GM19193 (cell line): ENCODE results near the gene CERS2.

Source experiments
- POLR2A ChIP-seq: IDR thresholded peaks from 4 replicates; pipeline ENCODE4 v1.6.1; 2011; ENCODE audit not compliant: insufficient read depth, insufficient read length; ENCODE audit errors: extremely low read depth

The CERS2 gene, protein sequence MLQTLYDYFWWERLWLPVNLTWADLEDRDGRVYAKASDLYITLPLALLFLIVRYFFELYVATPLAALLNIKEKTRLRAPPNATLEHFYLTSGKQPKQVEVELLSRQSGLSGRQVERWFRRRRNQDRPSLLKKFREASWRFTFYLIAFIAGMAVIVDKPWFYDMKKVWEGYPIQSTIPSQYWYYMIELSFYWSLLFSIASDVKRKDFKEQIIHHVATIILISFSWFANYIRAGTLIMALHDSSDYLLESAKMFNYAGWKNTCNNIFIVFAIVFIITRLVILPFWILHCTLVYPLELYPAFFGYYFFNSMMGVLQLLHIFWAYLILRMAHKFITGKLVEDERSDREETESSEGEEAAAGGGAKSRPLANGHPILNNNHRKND

DNA sequence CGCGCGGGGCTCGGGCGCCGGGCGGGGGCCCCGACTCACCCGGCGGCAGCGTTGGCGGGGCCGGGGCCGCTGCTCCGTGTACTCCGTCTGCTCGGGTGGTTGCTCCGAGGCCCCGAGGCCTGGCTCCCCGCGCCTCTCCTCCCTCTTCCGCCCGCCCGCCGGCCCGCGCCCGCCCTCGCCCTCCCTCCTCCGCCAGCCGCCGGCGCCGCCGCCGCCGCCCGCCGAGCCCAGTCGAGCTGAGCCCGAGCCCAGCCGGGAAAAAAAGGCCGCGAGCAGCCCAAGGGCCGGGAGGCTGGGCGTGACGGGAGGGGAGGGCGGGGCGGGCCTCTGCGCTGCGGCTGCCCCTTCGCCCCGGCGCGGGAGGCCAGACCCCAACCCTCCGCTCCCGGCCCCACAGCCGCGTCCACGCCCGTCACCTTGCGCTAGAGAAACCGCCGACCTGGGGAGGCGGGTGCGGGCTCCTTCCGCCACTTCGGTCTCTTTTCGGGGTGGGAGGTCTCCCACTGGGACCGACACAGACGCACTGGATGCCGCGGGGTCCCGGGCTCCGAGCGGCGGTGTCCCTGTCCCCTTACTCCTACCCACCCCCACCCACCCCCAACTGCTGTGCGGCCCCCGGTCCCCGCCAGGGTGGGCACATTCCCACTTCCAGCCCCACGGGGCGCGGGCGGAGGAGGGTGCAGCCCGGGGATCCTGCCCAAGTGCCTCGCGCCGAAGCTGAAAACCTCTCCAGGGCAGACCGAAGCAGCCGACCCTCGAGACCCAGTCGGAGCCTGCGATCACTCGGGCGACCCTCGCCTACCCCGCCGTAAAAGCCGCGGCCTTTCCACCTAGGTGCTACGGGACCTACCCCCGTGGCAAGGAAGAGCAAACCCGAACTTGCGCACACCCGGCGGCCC, at the start of gene CERS2:
CERS2 (minus strand) TSS at position 256 of the 899 bp plus-strand sequence. CDS start 5,745 bp downstream, outside the sequence.
- TF ChIP-seq POLR2A, result no peak

DNA sequence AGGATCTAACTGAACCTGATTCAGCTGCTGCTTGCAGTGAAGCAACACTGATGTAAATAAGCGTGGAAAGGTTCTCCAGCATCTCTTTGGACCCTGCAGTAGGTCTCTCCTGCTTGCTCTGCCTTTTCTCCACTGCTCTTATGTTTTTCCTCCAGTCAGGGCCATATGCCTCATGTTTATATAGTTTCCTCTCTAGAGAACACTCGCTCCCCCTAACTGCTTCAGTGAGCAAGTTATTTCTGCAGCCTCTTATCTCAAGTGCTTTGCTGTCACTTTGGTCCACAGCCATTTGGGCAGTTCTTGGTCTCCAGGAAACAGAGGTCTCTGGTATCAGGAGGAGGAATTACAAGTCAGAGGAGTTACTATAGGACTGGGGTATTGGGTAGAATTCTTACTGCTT, 38.9 kb upstream of the CERS2 start:
- TF ChIP-seq POLR2A, result no peak

DNA sequence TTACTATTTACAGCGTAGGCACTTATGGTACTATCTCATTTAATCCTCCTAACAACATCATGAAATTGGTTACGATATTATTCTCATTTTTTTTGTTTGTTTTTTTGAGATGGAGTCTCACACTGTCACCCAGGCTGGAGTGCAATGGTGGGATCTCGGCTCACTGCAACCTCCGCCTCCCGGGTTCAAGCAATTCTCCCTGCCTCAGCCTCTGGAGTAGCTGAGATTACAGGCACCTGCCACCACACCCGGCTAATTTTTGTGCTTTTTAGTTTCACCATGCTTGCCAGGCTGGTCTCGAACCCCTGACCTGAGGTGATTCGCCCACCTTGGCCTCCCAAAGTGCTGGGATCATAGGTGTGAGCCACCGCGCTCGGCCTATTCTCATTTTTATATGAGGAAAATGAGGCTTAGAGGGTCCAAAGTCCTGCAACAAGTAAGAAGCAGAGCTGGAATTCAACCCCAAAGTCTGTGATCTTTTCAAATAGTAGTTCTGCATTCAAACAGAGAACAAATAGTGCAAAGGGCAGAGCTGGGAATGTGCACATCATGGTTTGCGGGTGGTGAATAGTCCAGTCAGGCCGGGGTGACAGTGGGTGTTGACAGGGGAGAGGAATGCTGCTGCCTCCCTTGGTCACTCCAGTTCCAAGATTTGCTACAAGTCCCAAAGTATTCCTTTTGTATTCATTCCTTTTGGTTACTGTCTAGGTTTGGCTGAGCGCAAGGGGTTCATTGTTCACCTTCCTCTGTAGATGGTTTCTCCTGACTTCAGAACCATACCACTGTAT, 38.2 kb upstream of the CERS2 start:
- TF ChIP-seq POLR2A, result no peak

DNA sequence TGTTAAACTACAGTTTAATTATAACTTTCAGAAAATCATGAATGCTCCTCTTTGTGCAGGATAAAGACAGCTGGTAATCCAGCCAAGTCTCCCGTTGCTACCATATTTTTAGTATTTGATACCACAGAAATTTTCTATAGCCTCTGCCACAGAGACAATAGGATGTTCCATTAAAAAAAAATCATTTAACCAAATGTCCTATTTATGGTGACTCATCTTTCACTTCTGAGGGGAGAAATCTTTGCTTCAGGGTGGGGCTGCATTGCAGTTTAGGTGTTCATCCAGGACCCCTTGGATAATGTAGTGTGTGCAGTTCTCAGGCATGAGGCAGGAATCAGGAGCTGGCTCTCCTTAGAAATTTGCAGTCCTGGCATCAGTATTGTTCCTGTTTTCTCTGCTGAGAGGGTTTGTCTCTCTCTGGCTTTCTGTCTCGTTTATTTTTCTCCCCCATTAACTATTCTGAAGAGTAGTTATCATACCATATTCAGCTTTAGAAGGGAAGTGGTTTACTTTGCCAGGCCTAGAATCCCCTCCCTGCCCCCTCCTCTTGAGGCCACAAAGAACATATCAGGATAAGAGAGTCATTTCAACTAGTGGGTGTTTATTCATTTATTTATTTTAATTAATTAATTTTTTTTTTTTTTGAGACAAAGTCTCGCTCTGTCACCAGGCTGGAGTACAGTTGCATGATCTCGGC, 36.7 kb upstream of the CERS2 start:
- no peak for TF ChIP-seq POLR2A

DNA sequence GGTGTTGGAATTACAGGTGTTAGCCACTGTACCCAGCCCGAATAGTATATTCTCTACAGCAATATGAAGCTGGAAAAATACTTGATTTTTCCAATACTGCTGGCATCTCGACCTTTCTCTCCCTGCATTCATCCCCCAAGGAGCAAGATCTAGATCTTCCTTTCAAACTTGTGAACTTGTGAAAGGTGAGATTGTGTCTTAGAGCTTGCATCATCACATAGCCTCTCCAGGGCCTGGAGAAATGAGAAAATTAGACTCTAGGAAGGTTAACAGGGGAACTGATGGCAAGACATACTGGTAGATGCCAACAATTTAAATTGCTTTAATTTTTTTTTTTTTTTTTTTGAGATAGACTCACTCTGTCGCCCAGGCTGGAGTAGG, 35.7 kb upstream of the CERS2 start:
- no peak for TF ChIP-seq POLR2A

DNA sequence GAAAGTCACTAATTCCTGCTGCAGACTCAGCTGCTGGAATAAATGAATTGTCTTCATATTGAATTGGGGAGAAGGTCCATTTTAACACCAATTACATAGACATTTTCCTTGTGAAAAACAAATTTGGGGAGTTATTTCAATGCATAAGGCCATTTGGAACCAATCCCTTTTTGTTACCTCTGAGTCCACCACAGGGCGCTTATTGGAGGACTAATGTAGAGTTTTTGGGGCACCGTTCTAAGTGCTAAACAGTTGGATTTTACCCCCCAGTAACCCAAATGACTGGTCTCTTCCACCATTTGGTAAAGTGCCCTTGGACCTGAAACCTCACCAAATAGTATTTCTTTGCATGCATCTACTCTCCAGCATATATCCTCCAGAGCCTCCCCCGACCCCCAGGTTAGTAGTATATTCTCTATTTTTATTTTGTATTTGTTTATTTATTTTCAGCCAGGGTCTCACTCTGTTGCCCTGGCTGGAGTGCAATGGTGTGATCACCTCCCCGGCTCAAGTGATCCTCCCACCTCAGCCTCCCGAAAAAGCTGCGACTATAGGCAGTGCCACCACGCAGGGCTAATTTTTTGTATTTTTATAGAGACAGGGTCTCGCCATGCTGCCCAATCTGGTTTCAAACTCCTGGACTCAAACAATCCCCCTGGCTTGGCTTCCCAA, 35.2 kb upstream of the CERS2 start:
- no peak for TF ChIP-seq POLR2A

DNA sequence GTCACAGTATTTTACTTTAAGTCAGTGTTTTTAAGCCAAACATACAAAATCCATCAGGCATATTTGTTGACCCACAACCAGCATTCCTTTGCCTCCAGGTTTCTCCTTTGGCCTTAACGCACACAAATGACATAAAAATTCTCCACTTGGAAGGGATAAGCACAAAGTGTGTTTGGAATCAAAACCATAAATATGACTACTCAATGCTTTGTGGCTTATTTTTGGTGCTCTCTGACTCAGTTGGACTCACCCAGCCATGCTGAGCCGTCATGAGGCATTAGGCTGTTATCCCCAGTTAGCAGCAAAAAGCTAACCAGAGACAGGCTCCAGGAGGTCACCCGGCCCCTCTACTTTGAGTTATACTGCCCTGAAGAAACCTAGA, 34.6 kb upstream of the CERS2 start:
- no peak for TF ChIP-seq POLR2A

DNA sequence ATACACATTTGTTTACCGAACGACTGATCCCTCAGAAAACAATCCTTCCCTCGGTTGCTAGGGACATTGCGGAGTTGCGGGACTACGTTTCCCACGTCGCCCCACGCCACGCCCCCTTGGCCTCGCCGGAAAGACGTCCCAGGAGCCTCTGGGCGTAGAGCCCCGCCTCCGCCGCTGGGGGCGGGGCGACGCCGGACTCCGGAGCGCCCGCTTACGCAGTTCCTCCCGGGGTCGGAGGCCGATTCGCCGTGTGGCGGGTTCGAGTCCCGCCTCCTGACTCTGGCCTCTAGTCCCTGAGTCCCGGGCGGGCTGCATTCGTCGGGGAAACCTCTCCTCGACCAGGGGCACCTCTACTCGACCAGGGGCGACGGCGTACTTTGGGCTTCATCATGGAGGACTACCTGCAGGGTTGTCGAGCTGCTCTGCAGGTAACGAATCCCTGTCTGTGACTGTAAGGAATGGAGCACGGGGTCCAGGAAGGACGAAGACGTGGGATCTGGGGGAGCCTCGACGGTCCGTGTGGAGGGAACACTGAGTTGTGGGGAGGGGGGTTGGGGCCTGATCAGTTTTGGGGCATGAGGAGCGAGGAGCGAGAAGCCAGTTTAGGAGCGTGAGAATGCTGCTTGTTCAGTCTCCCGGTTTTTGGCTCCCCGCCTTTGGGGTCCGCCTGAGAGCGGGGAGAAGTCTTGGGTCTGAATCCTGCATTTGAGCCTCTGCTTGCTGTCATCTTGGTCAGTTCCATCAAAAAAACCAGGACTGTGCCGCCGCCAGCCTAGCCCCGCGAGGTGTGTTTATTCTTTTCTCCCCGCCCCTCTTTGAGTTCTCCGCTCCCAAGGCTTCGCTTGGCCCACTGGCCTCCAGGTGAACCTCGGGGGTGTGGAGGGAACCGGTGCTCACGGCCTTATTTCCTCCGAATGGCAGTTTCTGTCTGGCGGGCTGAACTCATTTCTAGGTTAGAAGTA, 33.9 kb upstream of the CERS2 start, which contains the start of gene PRUNE1:
PRUNE1 (plus strand) TSS at position 206 of the 962 bp plus-strand sequence; CDS start at position 390, 184 bp downstream.
- TF ChIP-seq POLR2A, result peak; percentile 60

DNA sequence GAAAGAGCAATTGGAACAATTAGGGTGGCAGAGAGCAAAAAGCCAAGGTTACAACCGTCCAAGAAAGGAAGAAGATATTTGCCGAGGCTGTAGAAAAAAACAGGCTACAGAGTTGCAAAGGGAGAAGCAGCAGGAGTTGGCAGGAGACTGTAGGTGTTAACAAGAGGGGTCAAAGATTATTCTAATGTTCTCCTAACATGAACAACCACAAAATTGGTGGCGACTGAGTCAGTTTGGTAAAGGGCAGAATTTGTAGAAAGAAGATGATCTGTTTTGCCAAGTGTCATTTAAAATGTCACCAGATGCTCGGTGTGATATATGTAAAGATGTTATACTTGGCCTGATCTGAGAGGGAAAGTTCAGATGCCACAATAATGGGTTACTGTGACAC, 33.2 kb upstream of the CERS2 start:
- no peak for TF ChIP-seq POLR2A

DNA sequence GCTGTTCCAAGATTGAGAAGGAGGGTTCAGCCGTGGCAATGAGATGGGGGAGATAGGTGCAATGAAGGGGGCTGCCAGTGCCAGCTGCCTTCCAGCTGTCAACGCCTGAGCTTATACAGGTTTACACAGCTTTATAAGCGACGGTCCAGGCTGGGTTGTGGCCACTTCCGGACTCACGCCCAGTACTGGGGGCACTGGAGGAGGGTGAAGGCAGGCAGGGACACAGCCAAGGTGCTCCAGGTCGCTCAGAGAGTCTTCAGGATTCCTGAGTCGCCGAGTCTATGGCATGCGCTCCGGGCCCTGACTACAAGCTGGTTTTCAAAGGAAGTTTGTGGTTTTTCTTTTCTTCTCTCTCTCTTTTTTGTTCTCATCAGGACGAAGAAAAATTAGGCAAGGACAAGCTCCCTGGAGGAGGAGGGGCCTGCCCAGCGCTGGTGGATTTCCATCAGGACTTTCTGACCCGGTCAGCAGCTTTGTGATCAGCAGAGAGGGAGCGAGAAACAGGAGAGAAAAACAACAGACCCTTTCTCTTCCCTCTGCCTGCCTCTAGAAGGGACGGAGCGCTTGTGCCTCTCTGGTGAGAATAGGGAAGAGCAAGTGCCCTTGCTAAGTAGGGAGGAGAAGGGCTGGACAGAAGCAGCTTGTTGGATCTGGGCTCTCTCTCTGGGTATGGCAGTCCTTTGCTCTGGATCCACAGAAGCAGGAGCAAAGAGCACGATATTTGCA, 31.9 kb upstream of the CERS2 start, which contains the start of gene MINDY1:
MINDY1 (minus strand) TSS at position 576 of the 726 bp plus-strand sequence. CDS start 4,285 bp downstream, outside the sequence.
- no peak for TF ChIP-seq POLR2A

DNA sequence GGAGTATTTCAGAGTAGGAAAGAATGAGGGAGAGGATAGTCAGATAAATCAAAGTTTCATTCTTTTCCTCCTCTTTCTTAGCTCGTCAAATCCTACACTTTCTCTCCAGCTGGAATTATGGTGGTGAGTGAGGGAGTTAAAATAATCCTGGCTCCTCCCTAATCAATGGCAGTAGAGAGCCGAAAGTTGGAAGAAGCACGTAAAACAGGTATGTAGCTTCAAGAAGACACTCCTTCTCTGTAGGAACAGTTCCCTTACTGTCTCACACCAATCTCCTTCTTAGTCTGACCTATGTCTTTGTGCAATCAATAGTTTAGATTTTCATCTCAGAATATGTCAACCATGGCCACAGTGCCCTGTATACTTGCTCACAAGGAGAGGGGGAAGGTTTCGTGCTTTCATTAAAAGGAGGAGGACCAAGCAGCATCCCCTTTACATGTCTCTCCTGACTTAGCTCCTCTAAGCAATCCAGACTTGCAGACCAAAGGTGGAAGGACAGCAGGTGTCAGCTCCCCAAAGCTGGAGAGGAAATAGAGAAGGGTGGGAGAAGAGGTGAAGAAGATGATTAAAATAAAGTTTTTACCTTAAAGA, 31.2 kb upstream of the CERS2 start:
- no peak for TF ChIP-seq POLR2A

DNA sequence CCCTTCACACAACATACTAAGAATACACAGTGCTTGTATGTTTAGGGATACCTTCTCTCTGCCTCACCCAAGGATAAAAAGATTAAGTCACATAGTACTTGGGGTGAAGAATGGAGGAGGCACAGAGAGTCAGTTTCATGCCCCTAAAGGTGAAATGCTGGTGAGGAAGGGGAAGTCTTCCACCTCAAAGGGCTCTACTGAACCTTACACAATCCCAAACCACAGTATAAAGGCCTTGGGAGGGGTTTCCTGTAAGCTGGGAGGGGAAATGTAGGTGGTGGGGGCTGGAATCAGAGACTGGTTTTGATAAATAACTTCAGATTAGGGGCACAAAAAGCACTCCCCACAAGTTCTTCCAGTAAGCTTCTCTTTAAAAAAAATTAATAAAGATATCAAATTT, 28.5 kb upstream of the CERS2 start:
- TF ChIP-seq POLR2A, result no peak
